ENCODE results near the gene CAST. TPM values are rescaled to one million over a fixed set of nuclear protein-coding genes. Genes with fewer than 3 reads are reported as not detected.

The CAST gene
- total RNA-seq, 1 donor from 2014 or later: 287 TPM

- Mint-ChIP-seq H3K4me1 (ENCODE audit: low read depth, unreplicated experiment) (peaks cover 19% of the 10 kb centered on the region), H3K4me3 (ENCODE audit: unreplicated experiment) (no peak overlapping the region), H3K36me3 (ENCODE audit: low read depth, unreplicated experiment) (peaks cover 2% of the 10 kb centered on the region), H3K27me3 (ENCODE audit: low read depth, unreplicated experiment) (no peaks in the 10 kb centered on the region), H3K9me3 (ENCODE audit: unreplicated experiment) (no peaks in the 10 kb centered on the region), H3K27ac (ENCODE audit: unreplicated experiment) (no peak overlapping the region)
- no peak overlapping the region for H3K4me3 ChIP-seq (ENCODE audit: insufficient read depth, low read depth, low read length)
- no peaks in the 10 kb centered on the region for H3K27me3 ChIP-seq (ENCODE audit: insufficient read depth, low read length)
- H3K27ac ChIP-seq (ENCODE audit: low read depth, low read length): no peak overlapping the region
- H3K9me3 ChIP-seq (ENCODE audit: insufficient read depth, low read depth, low read length): no peaks in the 10 kb centered on the region
- H3K4me2 ChIP-seq (ENCODE audit: low read length): no peak overlapping the region
- FAIRE-seq: no peak
- peaks cover 52% of the 10 kb centered on the region for H3K36me3 ChIP-seq (ENCODE audit: insufficient read depth, low read length)
- no peaks in the 10 kb centered on the region for H4K20me1 ChIP-seq (ENCODE audit: insufficient read depth, low read length)
- H3K4me1 ChIP-seq (ENCODE audit: insufficient read depth, low read length): peaks cover 5% of the 10 kb centered on the region
- H3K9ac ChIP-seq (ENCODE audit: low read length): no peak overlapping the region
- TF ChIP-seq CTCF (IDR thresholded peaks at IDR 0.05; ENCODE audit: insufficient read depth, low read depth, low read length) (no peak), EZH2 (IDR thresholded peaks at IDR 0.05; ENCODE audit: insufficient read depth, low read length) (no peak)
- DNase-seq (ENCODE audit: low read depth): no peak
- no peaks in the 10 kb centered on the region for H3K79me2 ChIP-seq (ENCODE audit: insufficient read depth, low read length)
- no peak overlapping the region for H2AFZ ChIP-seq (ENCODE audit: low read depth, low read length)
Observed at GRCh38 chr5:96761618-96762017, 99.4 kb downstream of the CAST start.

- Histone ChIP-seq H3K27ac (ENCODE audit: low read depth, low read length) (no peak overlapping the region), H4K20me1 (ENCODE audit: insufficient read depth, low read length) (no peaks in the 10 kb centered on the region), H3K27me3 (ENCODE audit: insufficient read depth, low read length) (no peaks in the 10 kb centered on the region), H3K4me2 (ENCODE audit: low read length) (no peak overlapping the region), H3K36me3 (ENCODE audit: insufficient read depth, low read length) (peaks cover 57% of the 10 kb centered on the region), H2AFZ (ENCODE audit: low read depth, low read length) (no peak overlapping the region), H3K79me2 (ENCODE audit: insufficient read depth, low read length) (no peaks in the 10 kb centered on the region), H3K4me3 (ENCODE audit: insufficient read depth, low read depth, low read length) (no peak overlapping the region), H3K9me3 (ENCODE audit: insufficient read depth, low read depth, low read length) (no peaks in the 10 kb centered on the region), H3K4me1 (ENCODE audit: insufficient read depth, low read length) (peaks cover 5% of the 10 kb centered on the region), H3K9ac (ENCODE audit: low read length) (no peak overlapping the region)
- no peak overlapping the region for H3K27ac Mint-ChIP-seq (ENCODE audit: unreplicated experiment)
- TF ChIP-seq EZH2 (IDR thresholded peaks at IDR 0.05; ENCODE audit: insufficient read depth, low read length) (no peak), CTCF (IDR thresholded peaks at IDR 0.05; ENCODE audit: insufficient read depth, low read depth, low read length) (no peak)
- H3K36me3 Mint-ChIP-seq (ENCODE audit: low read depth, unreplicated experiment): peaks cover 6% of the 10 kb centered on the region
- H3K9me3 Mint-ChIP-seq (ENCODE audit: unreplicated experiment): no peaks in the 10 kb centered on the region
- FAIRE-seq: no peak
- H3K4me1 Mint-ChIP-seq (ENCODE audit: low read depth, unreplicated experiment): peaks cover 12% of the 10 kb centered on the region
- DNase-seq (ENCODE audit: low read depth): no peak
- no peak overlapping the region for H3K4me3 Mint-ChIP-seq (ENCODE audit: unreplicated experiment)
- H3K27me3 Mint-ChIP-seq (ENCODE audit: low read depth, unreplicated experiment): no peaks in the 10 kb centered on the region
Observed at GRCh38 chr5:96763026-96763425, 100.8 kb downstream of the CAST start.

- Histone ChIP-seq H3K27me3 (ENCODE audit: insufficient read depth, low read length) (no peaks in the 10 kb centered on the region), H3K4me3 (ENCODE audit: insufficient read depth, low read depth, low read length) (no peak overlapping the region), H2AFZ (ENCODE audit: low read depth, low read length) (no peak overlapping the region), H3K4me1 (ENCODE audit: insufficient read depth, low read length) (no peaks in the 10 kb centered on the region), H3K4me2 (ENCODE audit: low read length) (no peak overlapping the region), H3K36me3 (ENCODE audit: insufficient read depth, low read length) (peaks cover 68% of the 10 kb centered on the region), H4K20me1 (ENCODE audit: insufficient read depth, low read length) (no peaks in the 10 kb centered on the region), H3K9me3 (ENCODE audit: insufficient read depth, low read depth, low read length) (no peaks in the 10 kb centered on the region), H3K79me2 (ENCODE audit: insufficient read depth, low read length) (no peaks in the 10 kb centered on the region), H3K27ac (ENCODE audit: low read depth, low read length) (no peak overlapping the region), H3K9ac (ENCODE audit: low read length) (no peak overlapping the region)
- H3K36me3 Mint-ChIP-seq (ENCODE audit: low read depth, unreplicated experiment): peaks cover 11% of the 10 kb centered on the region
- no peak for TF ChIP-seq CTCF (IDR thresholded peaks at IDR 0.05; ENCODE audit: insufficient read depth, low read depth, low read length)
- TF ChIP-seq EZH2 (IDR thresholded peaks at IDR 0.05; ENCODE audit: insufficient read depth, low read length): no peak
- H3K27me3 Mint-ChIP-seq (ENCODE audit: low read depth, unreplicated experiment): no peaks in the 10 kb centered on the region
- no peaks in the 10 kb centered on the region for H3K4me1 Mint-ChIP-seq (ENCODE audit: low read depth, unreplicated experiment)
- DNase-seq (ENCODE audit: low read depth): no peak
- H3K9me3 Mint-ChIP-seq (ENCODE audit: unreplicated experiment): no peaks in the 10 kb centered on the region
- H3K27ac Mint-ChIP-seq (ENCODE audit: unreplicated experiment): no peak overlapping the region
- no peak for FAIRE-seq
- no peak overlapping the region for H3K4me3 Mint-ChIP-seq (ENCODE audit: unreplicated experiment)
Observed at GRCh38 chr5:96765043-96765442, 102.9 kb downstream of the CAST start.

Data from astrocyte (in vitro differentiated cells and primary cell).